H7 (cell line): Measurements from ENCODE around the gene EIF4G3. TPM values are rescaled to one million over a fixed set of nuclear protein-coding genes. Genes with fewer than 3 reads are reported as not detected.
A peak's percentile ranks its signal among the peaks of the same experiment; 100 is the strongest.
"Not testable (repeated sequence)": the region's sequence is repeated elsewhere in the genome, so short reads cannot be mapped to it uniquely, and the experiment has no call there.

Experiments used
- DNase-seq: peaks from one replicate; pipeline ENCODE4 v3.0.0; 2012
- H3K27me3 ChIP-seq: 2 replicates; pipeline ENCODE4 v1.6.0; 2011; ENCODE audit warnings: mild to moderate bottlenecking, low read length; ENCODE audit not compliant: control insufficient read depth, insufficient read depth
- H3K36me3 ChIP-seq: replicated peaks from 2 replicates; pipeline ENCODE4 v1.5.1; 2011; ENCODE audit warnings: low read length; ENCODE audit not compliant: control insufficient read depth, insufficient read depth
- H3K4me3 ChIP-seq: 2 replicates; pipeline ENCODE4 v1.5.1; 2011; ENCODE audit warnings: low read depth, mild to moderate bottlenecking, control low read depth, low read length, moderate library complexity; ENCODE audit not compliant: insufficient read depth
- total RNA-seq: library from RNA; depleted of rRNA; stranded (reverse); fragments of >200 nt; shearing (Covaris generic); gene quantifications from 2 replicates; pipeline ENCODE4 v1.2.3, GENCODE V29; 2014

EIF4G3 gene
- total RNA-seq, 1 experiment from 2014 or later: 56.7 TPM

DNA sequence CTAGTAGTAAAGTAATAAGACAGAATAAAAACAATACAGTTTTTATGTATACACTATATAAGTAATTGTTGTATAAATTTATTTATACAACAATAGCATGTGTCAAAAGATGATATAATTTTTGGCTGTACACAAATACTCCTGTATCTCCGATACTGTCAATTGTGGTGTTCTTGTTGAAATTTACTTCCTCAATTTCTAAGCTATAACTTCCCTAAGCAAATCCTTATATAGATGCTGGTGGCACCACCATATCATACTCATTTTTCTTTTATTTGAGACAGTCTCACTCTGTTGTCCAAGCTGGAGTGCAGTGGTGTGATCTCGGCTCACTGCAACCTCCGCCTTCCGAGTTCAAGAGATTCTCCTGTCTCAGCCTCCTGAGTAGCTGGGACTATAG, 248.6 kb downstream of the EIF4G3 start:
- Histone ChIP-seq H3K4me3 (no peak overlapping the region), H3K27me3 (no peaks in the 10 kb centered on the region), H3K36me3 (no peaks in the 10 kb centered on the region; the same call in 1 of the 2 replicates)
- no peak for DNase-seq

DNA sequence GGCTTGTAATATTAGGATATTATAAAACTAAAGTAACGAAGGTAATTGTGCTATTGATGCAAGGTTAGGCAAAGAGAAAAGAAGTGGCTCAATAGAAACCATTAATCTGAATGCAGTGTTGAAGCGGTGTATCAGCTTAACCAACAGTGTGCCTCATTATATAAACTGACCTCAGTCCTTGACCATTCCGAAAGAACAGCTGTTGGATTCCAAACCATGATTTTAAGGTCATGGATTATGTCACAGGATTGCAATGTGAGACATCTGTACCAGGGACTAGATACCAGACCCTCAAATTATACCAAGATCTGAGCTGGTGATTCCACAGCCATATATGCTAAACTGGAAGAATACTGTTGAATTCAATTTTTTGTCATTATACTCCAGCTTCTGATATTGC, 255.4 kb downstream of the EIF4G3 start:
- no peak overlapping the region for H3K4me3 ChIP-seq
- H3K27me3 ChIP-seq: no peaks in the 10 kb centered on the region
- DNase-seq: no peak
- H3K36me3 ChIP-seq: no peaks in the 10 kb centered on the region

DNA sequence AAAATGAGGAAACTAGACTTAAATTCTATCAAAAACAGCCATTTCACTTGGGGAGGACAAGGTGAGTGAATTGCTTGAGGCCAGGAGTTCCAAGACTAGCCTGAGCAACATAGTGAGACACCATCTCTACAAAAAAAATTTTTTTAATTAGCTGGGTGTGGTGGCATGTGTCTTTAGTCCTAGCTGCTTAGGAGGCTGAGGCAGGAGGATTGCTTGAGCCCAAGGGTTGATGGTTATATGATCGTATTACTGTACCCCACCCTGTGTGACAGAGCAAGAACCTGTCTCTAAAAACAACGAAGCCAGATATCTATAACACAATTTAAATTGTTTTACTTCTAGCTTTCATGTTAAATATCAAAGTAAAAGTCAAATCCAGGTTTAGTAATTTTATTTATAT, 263.5 kb downstream of the EIF4G3 start:
- Histone ChIP-seq H3K36me3 (no peaks in the 10 kb centered on the region), H3K27me3 (no peaks in the 10 kb centered on the region), H3K4me3 (no peak overlapping the region)
- no peak for DNase-seq

DNA sequence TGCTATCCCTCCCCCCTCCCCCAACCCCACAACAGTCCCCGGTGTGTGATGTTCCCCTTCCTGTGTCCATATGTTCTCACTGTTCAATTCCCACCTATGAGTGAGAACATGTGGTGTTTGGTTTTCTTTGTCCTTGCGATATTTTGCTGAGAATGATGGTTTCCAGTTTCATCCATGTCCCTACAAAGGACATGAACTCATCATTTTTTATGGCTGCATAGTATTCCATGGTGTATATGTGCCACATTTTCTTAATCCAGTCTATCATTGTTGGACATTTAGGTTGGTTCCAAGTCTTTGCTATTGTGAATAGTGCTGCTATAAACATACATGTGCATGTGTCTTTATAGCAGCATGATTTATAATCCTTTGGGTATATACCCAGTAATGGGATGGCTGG, 269.2 kb downstream of the EIF4G3 start:
- not testable (repeated sequence) for DNase-seq, H3K36me3 ChIP-seq, H3K27me3 ChIP-seq, H3K4me3 ChIP-seq

DNA sequence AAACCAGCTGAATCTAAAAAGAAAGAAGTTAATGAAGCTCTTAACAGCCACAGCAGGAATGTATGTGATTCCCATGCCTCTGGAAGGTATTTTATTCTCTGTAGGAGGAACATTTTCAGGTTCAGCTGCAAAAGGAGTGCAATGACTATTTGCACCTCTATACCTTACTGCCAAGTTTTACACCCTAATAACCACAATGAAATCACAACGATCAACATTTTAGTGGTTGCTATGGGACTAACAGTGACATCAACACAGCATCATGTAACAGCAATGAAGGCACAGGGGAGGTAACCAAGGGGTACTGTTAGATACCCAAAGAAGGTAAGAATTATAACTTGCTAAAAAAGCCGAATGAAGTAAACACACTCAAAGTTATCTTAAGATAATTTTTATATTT, 273.3 kb downstream of the EIF4G3 start:
- Histone ChIP-seq H3K27me3 (no peaks in the 10 kb centered on the region), H3K4me3 (no peak overlapping the region), H3K36me3 (0 out of 2 replicates have a peak, but pooled peaks cover 2% of the 10 kb centered on the region)
- DNase-seq: no peak

DNA sequence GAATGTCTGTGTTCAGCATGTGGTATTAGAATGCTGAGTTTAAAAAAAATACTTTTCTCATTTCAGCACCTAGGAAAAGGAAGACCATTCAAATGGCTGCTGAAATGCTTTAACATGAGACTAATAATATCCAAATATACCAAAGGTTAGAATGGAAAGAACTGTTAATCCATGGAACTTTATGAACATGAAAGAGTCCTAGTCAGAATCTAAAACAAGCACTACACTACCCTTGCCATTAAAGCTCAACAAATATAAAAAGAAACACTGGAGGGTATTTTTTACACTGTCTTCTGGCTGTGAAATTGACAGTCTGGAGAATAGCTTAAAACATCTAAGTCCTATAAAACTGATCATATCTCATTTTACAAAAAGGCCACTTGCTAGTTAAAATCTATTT, 276.6 kb downstream of the EIF4G3 start:
- Histone ChIP-seq H3K4me3 (no peak overlapping the region), H3K36me3 (peaks cover 2% of the 10 kb centered on the region), H3K27me3 (no peaks in the 10 kb centered on the region)
- DNase-seq: no peak

DNA sequence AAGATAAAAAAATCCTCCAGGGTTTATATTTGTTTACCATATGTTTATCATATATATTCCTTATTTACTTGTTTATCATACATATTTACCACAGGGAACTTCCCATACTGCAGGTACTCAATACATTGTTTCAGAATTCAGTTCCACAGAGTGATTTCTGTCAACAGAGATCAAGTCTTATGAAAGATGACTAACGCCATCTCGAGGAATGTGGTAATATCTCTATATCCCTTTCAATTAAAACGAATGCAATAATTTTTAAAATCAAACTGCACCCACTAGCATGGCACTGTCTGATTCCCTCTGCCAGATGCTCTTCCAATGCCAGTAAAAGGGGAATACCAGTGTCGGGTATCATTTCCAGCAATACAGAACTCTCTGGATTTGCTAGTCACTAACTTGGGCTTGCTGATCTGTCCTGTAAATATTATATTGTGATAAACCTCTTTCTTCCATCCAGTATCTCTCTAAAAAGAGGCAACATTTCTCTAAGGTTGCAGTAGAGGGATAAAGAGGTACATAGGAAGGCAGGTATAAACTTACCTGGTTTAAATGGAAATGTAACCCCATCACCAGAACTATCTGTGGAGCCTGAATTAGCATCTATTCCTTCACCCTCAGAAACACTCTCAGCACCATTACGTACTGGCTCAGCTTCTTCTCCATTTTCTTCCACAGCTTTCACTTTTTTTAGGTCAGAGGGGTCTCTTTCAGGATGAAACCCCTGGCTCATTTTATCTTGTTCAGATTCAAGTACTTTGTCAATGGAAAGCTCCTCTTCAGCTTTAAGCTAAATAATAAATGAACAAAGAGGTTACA, 277.3 kb downstream of the EIF4G3 start:
- Histone ChIP-seq H3K36me3 (peaks cover 1% of the 10 kb centered on the region), H3K27me3 (no peaks in the 10 kb centered on the region), H3K4me3 (no peak overlapping the region)
- no peak for DNase-seq

DNA sequence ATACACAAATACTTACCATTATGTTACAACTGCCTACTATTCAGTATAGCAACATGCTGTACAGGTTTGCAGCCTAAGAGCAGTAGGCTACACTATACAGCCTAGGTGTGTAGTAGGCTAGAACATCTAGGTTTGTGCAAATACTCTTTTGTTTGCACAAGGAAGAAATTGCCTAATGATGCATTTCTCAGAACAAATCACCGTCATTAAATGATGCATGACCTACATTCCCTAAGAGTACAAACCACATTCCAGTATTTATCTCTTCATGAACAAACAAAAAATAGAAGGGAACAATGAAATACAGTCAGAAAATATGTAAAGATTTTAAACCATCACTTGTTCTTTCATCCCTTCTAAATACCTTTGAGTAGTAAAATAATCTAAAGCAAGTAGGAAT, 279.9 kb downstream of the EIF4G3 start:
- H3K36me3 ChIP-seq: peaks cover 12% of the 10 kb centered on the region
- DNase-seq: no peak

DNA sequence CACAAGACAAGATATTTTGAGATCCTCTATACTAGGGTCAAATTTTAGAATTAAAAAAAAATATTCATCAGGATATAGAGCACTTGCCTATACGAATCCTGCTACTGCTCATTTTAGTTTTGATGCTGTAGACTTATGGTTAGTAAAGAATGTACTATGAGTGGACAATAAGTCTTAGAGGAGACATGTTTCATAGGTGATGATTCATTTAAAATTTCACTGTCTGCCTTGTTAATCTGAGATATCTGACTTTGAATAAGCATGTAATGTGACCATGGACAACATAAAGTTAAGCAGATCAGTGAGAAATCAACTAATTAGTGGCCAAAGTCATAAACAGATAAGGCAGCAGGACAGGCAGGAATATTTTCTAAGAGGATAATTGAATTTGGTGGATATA, 282.8 kb downstream of the EIF4G3 start:
- DNase-seq: no peak
- no peak overlapping the region for H3K4me3 ChIP-seq
- H3K36me3 ChIP-seq: peaks cover 12% of the 10 kb centered on the region
- H3K27me3 ChIP-seq: no peaks in the 10 kb centered on the region

More for the DNA sequence above, 279.9 kb downstream of the EIF4G3 start:
- no peak overlapping the region for H3K4me3 ChIP-seq
- H3K27me3 ChIP-seq: no peaks in the 10 kb centered on the region

DNA sequence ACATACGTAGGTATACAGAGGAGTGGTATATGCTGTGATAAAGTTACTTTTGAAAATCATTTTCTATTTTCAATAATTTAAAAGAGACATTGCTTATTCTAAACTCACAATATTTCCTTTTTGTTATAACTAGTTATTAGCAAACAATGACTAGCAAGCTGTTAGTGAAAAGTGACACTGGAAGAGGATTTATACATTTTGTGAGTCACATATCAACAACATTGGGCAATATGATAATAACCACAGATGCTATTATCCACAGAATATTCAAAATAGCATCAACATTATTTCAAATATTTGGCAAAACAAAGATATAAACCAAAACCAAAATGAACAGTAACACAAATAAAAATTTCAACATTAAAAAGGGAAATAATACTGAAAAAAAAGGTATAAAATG, 285.6 kb downstream of the EIF4G3 start:
- Histone ChIP-seq H3K36me3 (peaks cover 12% of the 10 kb centered on the region), H3K4me3 (no peak overlapping the region), H3K27me3 (no peaks in the 10 kb centered on the region)
- no peak for DNase-seq

DNA sequence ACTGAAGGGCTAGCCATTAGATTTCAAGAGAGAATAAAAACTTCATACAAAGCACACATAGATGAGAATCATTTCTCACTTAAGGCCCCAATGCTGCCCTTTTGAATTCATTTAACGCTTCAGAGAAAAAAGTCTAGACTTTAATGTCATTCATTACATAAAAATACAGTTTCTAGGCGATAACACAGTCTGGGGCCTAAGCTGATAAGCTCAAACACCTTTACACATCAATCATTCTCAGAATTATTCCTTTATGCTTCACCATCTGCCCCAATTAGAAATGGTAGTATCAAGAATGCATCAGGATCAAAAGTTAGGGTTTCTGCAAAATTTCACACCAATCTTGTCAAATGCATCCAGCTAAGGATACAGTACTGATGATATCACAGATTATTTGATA, 289.5 kb downstream of the EIF4G3 start:
- Histone ChIP-seq H3K27me3 (no peaks in the 10 kb centered on the region), H3K36me3 (peaks cover 3% of the 10 kb centered on the region; the same call in 1 of the 2 replicates), H3K4me3 (no peak overlapping the region)
- no peak for DNase-seq

DNA sequence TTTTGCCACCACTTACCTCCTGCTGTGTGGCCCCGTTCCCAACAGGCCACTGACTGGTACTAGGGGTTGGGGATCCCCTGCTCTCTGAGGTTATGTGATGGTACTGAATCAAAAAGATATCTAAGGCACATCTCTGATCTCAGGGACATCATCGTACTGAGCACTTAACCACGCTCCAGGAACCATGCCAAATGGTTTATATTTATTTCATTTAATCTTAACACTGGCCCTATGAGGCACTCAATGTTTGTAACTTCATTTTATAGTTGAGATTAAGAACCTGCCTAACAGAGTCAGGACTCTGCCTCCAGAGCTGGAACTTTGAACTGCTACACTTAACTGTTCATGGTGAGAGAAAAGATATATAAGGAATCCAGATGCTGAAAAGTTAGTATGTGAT, 291.6 kb downstream of the EIF4G3 start:
- H3K27me3 ChIP-seq: no peaks in the 10 kb centered on the region
- peak; percentile 4 for DNase-seq
- no peak overlapping the region for H3K4me3 ChIP-seq
- no peaks in the 10 kb centered on the region for H3K36me3 ChIP-seq

DNA sequence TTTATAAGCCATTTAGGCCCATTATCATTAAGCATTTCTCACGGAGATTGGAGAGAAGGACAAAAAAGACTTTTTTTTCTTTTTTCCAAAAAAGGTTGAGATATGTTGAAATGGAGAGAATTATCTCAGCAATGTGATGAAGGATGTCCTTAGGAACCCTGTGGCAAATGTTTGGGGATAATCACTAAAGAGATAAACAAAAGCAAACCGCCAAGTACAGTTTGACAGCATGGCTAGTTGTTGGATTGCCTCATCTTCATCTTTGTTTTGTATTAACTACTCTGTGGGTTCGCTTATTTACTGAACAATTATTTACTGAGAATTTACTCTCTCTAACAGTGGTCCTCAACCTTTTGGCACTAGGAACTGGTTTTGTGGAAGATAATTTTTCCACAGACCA, 292.2 kb downstream of the EIF4G3 start:
- no peak overlapping the region for H3K4me3 ChIP-seq
- H3K36me3 ChIP-seq: no peaks in the 10 kb centered on the region
- DNase-seq: no peak
- no peaks in the 10 kb centered on the region for H3K27me3 ChIP-seq

DNA sequence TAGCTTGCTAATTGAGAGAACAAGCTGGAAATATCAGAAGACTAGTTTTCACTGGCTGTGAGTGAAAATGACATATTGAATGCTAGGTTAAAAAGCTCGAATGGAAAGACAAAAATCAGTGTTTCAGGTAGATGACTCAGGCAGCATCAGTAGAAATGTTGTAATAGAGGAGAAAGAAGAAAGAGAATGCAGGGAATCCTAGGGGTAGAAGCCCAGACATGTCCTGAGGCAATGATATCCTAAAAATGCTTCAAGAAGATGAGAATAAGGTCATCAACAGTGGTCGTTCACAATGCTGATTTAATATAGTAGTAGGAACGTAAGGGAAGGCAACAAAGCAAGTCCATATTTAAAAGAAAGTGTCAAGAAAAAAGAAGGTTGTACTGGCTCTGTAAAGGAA, 292.9 kb downstream of the EIF4G3 start:
- Histone ChIP-seq H3K4me3 (no peak overlapping the region), H3K27me3 (no peaks in the 10 kb centered on the region), H3K36me3 (no peaks in the 10 kb centered on the region)
- no peak for DNase-seq

DNA sequence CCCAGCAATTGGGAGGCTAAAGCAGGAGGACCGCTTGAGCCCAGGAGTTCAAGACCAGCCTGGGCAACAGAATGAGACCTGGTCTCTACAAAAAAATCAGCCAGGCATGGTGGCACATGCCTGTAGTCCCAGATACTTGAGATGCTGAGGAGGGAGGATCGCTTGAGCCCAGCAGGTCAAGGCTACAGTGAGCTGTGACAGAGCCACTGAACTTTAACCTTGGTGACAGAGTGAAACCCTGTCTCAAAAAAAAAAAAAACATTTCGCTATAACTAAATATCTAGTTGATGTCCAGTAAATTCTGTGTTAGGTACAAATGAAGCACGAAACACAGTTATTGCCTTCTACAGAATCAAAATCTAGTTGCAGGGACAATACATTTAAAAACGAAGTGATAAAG, 293.9 kb downstream of the EIF4G3 start:
- Histone ChIP-seq H3K36me3 (peaks cover 2% of the 10 kb centered on the region), H3K4me3 (no peak overlapping the region), H3K27me3 (no peaks in the 10 kb centered on the region)
- no peak for DNase-seq

DNA sequence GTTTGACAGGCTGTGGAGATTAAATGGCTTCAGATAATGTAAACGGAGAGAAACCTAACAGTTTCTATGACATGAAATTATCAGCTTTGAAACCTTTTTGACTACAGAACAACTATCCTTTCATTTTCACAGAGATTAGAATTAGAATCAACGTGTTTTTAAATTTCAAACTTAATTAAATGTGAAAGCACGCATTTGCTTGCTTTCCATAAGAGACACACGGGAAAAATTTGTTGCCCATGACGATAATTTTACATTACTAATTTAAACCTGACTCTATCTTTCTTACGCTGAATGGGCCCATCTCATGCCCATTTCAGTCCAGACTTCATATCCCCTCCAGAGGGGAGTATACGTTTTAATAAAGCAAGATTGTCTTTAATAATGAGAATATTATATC, 297.9 kb downstream of the EIF4G3 start:
- peaks cover 4% of the 10 kb centered on the region for H3K36me3 ChIP-seq
- no peaks in the 10 kb centered on the region for H3K27me3 ChIP-seq
- no peak for DNase-seq
- H3K4me3 ChIP-seq: no peak overlapping the region
